ENCODE measurements around the gene ERLEC1.
"Not testable (repeated sequence)": the region's sequence is repeated elsewhere in the genome, so short reads cannot be mapped to it uniquely, and the experiment has no call there.

ERLEC1 gene

DNA sequence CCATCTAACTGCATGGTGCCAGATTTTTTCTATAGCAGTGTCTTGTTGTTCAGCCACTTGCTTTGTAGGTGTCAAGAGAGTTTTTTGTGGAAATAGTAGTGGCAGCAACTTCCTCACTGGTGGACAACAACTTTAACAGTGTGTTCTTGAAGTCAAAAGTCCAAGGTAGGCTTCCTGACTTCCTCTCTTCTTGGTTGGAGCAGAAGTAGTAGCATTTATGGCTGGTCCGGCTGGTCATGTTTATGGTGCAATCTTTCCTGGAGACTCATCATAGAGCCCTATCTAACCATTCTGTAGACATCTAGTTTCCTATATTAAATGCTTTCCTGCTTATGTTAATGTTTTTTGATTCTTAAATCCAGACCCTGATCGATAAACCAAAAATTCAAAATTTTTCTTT lies 61.2 kb downstream of the ERLEC1 start:
- no peak for DNase-seq (ENCODE audit: low read depth)
- H3K4me3 ChIP-seq (ENCODE audit: low read length): no peak overlapping the region
- TF ChIP-seq, protein P1, sequence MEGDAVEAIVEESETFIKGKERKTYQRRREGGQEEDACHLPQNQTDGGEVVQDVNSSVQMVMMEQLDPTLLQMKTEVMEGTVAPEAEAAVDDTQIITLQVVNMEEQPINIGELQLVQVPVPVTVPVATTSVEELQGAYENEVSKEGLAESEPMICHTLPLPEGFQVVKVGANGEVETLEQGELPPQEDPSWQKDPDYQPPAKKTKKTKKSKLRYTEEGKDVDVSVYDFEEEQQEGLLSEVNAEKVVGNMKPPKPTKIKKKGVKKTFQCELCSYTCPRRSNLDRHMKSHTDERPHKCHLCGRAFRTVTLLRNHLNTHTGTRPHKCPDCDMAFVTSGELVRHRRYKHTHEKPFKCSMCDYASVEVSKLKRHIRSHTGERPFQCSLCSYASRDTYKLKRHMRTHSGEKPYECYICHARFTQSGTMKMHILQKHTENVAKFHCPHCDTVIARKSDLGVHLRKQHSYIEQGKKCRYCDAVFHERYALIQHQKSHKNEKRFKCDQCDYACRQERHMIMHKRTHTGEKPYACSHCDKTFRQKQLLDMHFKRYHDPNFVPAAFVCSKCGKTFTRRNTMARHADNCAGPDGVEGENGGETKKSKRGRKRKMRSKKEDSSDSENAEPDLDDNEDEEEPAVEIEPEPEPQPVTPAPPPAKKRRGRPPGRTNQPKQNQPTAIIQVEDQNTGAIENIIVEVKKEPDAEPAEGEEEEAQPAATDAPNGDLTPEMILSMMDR (IDR thresholded peaks at IDR 0.05; ENCODE audit: insufficient read depth, low read depth, low read length, missing control alignments): no peak

DNA sequence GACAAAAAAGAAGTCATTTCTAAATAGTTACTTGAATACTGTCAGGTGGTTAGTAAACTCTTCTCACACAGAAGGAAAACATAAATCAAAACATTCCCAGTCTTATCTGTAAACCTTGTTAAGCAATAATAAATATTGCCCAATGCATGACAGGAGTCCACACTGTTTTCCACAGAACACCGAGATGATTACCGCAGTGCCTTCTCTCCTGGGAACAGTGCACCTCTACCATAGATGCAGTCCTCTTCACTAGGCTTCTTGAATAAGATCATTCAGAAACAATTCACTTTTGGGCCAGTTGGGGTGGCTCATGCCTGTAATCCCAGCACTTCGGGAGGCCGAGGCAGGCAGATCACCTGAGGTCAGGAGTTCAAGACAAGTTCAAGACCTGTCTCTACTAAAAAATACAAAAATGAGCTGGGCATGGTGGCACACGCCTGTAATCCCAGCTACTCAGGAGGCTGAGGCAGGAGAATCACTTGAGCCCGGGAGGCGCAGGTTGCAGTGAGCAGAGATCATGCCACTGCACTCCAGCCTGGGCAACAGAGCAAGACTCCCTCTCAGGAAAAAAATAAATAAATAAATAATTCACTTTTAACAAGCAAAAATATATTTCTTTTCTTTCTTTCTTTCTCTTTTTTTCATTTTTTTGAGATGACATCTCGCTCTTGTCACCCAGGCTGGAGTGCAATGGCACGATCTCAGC lies 64.4 kb downstream of the ERLEC1 start:
- DNase-seq (ENCODE audit: low read depth): peak; percentile 10
- not testable (repeated sequence) for H3K4me3 ChIP-seq (ENCODE audit: low read length)

DNA sequence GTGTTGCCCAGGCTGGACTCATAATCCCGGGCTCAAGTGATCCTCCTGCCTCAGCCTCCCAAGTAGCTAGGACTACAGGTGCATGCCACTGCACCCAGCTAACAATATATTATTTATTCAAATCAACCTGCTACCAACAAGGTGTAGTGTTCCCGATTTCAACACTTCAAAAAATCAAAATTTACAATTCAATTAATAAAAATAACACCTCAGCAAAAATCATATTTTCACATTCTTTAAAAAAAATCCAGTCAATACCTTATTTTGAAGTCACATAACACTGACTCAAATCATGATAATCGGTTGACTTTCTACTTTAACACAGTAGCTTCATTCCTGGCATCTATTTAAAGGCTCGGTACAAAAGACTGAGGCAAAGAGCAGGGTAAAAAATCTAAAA lies 65.7 kb downstream of the ERLEC1 start:
- TF ChIP-seq, protein P1 (IDR thresholded peaks at IDR 0.05; ENCODE audit: insufficient read depth, low read depth, low read length, missing control alignments): no peak
- DNase-seq (ENCODE audit: low read depth): no peak
- no peak overlapping the region for H3K4me3 ChIP-seq (ENCODE audit: low read length)

DNA sequence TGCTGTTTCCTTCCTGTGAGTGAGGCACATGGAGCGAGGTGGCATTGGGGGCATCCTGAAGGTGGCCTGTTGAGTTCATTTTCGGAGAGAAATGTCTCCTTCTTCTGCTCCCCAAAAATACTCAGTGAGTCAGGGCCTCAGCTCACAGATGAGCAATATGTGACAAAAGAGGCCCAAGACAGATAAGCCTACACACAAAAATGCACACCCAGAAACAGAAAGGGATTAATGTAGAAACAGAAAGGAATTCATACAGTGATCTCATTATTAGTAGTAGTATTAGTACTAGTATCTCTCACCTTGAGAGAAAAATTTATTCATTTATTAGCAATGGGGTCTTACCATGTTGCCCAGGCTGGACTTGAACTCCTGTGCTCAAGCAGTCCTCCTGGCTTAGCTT lies 67.8 kb downstream of the ERLEC1 start:
- DNase-seq (ENCODE audit: low read depth): peak; percentile 15
- TF ChIP-seq, protein P1 (IDR thresholded peaks at IDR 0.05; ENCODE audit: insufficient read depth, low read depth, low read length, missing control alignments): no peak
- no peak overlapping the region for H3K4me3 ChIP-seq (ENCODE audit: low read length)

DNA sequence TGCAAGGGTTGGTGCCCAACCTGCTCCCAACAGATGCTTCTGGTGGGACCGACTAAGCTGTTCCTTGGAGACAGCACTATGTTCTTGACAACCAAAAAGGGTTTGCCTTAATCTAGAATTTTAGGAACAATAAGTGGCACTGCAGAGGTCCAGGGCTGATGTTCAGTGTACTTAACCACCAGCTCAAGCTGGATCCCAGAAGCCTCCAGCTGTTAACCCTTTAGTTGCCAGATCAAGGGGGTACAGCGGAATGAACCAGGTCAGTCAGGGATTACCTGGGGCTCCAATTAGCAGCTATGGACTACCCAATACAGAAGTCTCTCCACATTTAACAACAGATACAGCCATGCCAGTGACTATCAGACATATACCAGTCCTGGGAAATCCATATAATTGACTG lies 69.4 kb downstream of the ERLEC1 start:
- DNase-seq (ENCODE audit: low read depth): no peak
- no peak overlapping the region for H3K4me3 ChIP-seq (ENCODE audit: low read length)
- TF ChIP-seq, protein P1 (IDR thresholded peaks at IDR 0.05; ENCODE audit: insufficient read depth, low read depth, low read length, missing control alignments): no peak

DNA sequence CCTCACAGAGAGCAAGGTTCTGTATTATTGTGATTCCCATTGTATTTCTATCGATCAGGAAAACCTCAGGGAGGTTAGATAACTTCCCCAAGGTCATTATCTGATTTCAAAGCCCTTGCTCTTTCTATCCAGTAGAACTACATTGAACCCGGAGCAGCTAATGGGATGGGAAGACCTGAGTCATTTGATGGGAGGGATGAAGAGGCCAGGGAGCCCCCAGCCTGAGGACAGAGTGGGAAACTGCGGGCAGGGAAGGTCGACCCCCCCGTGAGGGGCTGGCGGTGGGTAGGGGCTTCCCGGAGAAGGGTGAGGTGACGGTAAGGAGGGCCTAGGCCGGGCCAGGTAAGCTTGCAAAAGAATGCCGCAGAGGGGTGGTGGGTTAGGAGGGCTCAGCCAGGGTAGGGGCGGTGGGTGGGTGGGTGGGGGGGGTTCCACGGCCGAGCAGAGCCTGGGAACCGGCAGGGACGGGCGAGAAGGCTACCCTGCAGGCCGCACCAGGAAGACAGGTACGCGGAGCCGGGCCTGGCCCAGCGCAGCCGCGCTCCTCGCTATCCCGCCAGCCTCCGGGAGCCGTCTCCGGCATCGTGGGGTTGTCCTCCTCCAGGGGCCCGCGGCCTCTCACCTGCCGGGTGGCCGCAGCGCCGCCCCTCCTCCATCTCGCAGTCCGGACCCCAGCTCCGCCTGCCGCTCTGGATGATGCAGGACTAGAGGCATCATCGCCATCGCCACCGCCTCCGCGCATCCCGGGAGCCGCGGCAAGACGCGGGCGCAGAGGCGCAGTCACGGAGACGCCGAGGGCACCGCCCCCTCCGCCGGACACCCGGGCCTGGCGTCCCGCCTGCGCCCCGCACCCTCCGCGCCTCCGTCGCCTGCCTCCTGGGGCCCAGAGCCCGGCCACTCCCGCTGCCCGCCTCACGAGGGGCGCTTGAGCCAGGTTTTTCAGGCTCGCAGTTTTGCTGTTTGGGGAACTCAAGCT lies 72.7 kb downstream of the ERLEC1 start, which contains the start of gene GPR75:
Gene GPR75, minus strand, starts transcription at position 762 of the 976 bp plus-strand sequence. CDS start 5,211 bp downstream, outside the sequence.
- DNase-seq (ENCODE audit: low read depth): peak; percentile 43
- H3K4me3 ChIP-seq (ENCODE audit: low read length): peak within 1 kb of the TSS; percentile 40
- TF ChIP-seq, protein P1 (IDR thresholded peaks at IDR 0.05; ENCODE audit: insufficient read depth, low read depth, low read length, missing control alignments): no peak

DNA sequence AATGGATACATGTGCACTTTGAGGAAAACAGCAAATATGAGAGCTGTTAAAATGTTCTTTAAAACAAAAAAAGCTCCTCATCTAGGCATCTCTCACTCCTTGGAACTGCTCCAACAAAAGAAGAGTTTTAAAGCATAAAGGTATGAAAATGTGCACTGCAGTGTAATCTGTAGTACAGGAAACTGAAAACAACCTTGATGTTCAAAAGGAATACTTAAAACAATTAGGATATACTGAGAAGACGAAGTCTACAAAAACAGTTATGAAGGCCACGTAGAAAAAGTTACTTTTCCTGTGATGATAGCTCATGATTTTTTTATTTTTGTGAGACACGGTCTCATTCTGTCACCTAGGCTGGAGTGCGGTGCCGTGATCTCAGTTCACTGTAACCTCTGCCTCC lies 75.0 kb downstream of the ERLEC1 start:
- TF ChIP-seq, protein P1 (IDR thresholded peaks at IDR 0.05; ENCODE audit: insufficient read depth, low read depth, low read length, missing control alignments): no peak
- H3K4me3 ChIP-seq (ENCODE audit: low read length): no peak overlapping the region
- DNase-seq (ENCODE audit: low read depth): no peak
